GM19455 (cell line): Measurements from ENCODE around the gene KCNK13.

Source experiments
- ATAC-seq: cut with Tn5 transposase; IDR thresholded peaks from one replicate; pipeline ENCODE4 v1.9.1; 2021; ENCODE audit not compliant: unreplicated experiment

KCNK13 gene

DNA sequence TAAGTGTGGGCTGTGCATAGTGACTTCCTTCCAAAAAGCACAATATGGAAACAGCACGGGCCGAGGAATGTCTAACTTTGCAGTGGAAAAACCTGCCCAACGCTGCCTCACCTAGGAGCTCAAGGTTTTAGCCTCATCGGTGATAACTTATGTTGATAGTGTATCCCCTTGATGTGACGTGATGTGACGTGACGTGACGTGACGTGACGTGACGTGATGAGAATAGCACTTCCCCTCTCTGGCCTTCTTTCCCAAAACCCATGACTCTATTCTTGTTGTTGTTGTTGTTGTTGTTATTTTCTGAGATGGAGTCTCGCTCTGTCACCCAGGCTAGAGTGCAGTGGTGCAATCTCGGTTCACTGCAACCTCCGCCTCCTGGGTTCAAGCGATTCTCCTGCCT, 64.5 kb downstream of the KCNK13 start:
- no peak for ATAC-seq

DNA sequence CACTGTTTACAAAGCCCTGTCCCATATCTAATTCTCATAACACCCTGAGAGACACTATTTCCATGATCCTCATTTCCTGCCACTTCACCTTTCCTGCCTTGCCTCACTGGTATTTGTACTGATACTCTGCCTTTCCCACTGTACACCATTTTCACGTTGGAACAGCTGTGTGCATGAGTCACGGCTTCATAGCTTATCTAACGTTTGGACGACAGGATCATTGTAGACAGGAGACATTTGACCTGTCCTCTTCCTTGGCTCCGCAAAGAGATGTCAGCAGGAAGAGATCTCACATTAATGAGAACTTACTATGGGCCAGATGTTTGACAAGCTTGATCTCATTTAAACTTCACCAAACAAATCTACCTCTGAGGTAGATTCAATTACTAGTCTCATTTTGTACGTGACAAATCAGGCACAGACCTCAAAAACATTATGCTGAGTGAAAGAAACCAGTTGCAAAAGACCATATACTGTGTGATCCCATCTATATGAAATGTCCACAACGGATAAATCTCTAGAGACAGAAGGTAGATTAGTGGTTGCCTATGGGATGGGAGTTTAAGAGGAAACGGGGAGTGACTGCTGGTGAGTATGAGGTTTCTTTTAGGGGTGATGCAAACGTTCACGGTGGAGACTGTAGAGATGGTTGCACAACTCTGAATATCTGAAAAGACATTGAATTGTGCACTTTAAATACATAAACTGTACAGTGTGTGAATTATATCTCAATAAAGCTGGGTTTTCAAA, 71.2 kb downstream of the KCNK13 start:
- ATAC-seq = no peak

DNA sequence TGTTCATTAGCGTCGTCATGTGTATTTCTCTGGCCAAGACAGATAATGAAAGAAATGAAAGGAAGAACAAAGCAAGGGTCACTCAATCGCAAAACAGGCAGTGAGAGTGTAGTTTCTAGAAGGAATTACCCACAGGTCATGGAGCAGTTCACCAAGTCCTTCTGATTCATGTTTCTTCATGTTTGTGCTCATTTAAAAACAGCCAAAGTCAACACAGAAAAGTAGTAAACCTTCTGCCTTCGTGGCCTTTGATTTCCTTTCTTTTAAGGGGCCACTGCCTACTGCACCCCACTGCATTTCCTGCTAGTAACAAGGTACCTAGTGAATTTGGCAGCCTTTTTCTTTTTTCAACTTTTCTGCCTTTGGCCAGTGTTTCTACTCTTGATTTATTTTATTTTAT, 75.1 kb downstream of the KCNK13 start:
- ATAC-seq = no peak

DNA sequence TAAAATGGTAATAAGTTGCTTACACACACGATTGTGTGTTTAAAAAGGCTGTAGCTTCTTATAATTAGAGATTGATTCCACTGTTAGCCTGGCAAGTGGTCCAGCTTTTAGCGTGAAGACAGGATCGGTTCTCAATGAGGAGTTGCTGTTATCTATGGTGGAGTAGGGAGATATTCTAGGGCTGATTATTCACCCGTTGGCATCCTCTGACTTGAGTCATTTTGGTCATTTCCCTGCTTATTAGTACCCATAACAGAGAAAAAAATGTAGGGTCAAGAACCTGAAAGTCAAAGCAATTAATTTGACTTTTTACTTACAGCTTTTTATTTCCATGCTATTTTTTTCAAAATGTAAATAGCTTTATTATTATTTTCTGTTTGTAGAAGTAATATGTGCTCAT, 76.0 kb downstream of the KCNK13 start:
- ATAC-seq = no peak

DNA sequence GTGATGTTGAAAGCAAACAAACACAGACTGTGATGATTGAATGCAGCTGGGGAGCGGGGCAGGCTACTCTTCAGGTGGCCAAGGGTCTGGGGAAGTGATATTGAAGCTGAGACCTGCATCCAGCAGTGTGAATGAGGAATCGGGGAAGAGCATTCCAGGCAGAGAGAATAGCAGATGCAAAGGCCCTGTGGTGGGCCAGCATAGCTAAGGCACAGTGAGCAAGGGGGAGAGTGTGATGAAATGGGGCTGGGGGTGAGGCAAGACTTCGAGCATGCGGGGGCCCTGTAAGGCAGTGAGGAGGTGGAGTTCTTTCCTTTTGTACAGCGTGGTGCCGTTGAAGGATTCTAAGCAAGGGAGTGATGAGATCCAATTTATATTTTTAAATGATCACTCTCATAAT, 77.4 kb downstream of the KCNK13 start:
- no peak for ATAC-seq

DNA sequence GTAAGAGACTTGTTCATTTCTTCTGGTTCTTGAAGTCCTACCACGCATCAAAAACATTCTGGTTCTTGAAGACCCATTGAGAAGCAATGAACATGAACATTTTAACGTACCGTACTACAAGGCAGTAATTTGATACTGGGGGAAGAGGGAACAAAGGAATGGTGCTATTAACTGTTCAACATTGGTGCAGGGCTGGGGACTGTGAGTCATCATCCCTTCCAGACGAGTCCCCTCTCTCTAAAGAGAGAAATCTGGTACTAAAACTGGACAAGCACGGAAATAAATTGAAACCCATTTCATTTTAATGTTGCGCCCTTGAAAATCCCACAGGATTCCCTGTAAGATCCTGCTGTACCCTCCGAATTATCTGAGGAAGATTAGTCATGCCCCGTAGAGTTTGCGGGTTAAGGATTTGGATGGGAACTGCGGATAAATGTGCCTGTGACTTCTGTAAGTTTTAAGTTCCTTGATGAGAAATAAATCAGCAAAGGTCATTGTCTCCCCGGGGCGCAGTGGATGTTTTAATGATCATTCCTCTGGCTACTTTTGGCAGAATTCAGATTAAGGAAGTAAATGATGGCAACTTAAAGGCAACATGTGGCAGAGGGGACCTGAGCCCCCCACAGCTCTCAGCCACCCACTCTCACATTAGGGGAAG, 78.6 kb downstream of the KCNK13 start:
- ATAC-seq = no peak

DNA sequence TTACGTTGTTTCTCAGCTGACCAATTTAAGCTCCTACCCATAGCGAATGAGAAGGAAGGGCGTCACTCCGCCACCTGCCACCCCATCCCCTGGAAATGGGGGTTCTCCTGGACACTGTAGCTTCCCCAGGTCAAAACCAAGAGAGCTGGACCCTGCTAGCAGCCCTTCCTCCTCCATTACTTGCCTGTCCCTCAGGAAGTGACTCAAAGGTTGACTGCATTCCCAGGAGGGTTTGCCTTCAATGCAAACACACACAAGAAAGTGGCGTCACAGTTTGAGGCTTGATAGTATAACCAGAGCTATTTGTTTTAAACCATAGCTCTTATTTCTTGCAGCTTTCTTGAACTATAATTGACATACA, 79.1 kb downstream of the KCNK13 start:
- ATAC-seq = no peak

DNA sequence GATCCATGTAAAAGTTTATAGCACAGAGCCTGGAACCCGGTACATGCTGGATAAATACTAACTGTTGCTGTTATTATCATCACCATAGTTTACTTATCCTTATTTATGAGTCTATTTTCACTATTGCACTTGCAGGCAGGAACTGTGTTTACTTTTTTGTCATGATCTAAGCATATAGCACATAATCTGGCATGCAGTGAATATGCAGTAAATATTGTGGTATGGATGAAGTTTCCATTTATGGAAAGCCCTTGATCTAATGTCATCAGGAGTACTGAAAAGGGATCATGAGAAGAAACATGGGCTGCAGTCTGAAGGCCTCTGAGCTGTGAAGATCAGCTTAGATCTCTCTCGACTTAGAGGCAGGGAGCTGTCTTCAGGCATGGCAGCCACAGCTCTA, 91.6 kb downstream of the KCNK13 start:
- ATAC-seq = no peak

DNA sequence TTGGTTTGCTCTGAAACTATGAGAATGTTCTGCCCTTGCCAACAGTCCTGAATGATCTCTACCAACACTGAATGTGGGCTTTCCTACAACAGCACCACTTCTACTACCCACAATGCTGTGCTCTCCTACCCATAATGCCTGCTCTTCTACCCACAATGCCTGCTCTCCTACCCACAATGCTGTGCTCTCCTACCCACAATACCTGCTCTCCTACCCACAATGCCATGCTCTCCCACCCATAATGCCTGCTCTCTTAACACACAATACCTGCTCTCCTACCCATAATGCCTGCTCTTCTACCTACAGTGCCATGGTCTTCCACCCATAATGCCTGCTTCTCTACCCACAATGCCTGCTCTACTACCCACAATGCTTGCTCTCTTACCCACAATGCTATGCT, 92.3 kb downstream of the KCNK13 start:
- ATAC-seq = no peak

DNA sequence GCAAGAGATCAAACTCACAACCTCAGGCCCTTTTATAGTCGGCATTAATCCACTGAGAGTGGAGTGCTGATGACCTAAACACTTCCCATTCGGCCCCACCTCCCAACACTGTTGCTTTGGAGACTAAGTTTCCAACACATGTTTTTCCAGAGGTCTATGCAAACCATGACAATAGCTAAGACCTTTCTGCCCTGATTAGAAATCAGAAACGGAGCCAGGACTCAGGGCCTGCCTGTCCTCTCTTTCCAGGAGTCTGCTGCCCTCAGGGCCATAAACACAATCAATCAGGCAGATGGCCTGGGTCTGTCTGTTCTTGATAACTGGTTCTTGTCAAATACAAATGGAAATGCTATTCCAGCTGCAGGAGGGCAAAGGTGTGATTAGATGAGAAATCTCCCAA, 97.4 kb downstream of the KCNK13 start:
- no peak for ATAC-seq

DNA sequence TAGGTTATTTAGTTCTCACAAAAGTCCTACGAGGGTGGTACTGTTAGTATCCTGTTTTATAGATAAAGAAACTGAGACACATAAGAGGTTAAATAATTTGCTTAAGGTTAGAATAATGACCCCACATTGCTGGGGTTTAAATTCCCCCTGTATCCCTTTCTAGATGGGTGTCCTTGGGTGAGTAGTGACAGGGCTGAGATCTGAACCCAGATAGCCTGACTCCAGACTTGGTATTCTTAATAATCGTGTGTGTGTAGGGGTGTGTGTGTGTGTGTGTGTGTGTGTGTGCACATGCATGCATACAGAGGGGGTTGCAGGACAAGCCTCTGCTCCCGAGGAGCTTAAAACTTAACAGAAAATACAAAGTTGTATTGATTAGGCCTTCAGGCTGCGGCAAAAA, 97.9 kb downstream of the KCNK13 start:
- no peak for ATAC-seq

DNA sequence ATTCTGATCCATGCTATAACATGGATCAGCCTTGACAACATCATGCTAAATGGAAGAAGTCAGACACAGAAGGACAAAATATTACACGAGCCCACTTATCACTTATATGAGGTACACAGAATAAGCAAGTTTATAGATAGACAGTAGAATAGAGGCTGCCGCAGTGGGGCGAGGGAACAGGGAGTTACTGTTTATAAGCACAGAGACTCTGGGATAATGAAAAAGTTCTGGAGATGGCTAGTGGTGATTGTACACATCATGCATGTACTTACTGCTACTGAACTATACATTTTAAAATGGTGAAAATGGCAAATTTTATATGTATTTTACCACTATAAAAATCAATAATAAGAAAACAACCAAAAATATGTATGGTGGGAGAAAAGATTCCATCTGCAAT, 99.3 kb downstream of the KCNK13 start:
- ATAC-seq = no peak

DNA sequence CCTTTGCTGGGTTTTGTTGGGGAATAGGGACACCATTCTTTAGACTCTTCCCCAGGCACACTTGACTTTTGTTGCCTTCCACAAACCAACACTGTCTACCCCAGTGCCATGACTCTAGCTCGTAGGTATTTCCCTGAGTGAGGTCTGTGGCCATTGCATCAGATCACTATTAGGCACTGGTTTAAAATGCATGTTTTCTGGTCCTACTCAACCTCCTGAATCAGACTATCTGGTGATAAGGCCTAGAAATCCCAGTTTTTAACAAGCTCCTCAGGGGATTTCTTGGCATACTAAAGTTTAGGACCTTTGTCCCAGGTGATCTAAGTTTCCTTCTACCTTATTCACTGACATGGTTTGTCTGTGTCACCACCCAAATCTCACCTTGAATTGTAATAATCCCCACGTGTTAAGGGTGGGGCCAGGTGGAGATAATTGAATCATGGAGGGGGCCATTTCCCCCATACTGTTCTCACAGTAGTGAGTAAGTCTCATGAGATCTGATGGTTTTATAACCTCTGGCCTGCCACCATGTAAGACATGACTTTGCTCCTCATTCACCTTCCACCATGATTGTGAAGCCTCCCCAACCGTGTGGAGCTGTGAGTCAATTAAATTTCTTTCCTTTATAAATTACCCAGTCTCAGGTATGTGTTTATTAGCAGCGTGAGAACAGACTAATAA, 106.8 kb downstream of the KCNK13 start:
- ATAC-seq = no peak

DNA sequence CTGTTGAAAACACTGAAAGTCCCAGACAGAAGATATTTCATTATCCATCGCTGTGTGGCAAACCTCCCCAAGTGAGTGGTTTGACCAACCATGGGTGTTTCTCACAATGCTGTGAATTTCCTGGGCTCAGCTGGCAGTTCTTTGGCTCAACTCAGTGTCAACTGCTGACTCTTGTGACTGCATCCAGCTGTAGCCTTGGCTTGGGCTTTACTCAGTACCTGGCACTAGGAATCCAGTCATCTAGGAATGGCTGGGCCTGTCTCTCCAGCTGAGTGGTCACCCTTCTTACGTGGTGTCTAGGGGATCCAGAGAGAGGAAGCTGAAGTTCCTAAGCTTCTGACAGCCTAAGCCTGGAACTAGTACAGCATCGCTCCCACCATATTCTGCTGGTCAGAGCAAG, 113.8 kb downstream of the KCNK13 start:
- ATAC-seq = no peak

DNA sequence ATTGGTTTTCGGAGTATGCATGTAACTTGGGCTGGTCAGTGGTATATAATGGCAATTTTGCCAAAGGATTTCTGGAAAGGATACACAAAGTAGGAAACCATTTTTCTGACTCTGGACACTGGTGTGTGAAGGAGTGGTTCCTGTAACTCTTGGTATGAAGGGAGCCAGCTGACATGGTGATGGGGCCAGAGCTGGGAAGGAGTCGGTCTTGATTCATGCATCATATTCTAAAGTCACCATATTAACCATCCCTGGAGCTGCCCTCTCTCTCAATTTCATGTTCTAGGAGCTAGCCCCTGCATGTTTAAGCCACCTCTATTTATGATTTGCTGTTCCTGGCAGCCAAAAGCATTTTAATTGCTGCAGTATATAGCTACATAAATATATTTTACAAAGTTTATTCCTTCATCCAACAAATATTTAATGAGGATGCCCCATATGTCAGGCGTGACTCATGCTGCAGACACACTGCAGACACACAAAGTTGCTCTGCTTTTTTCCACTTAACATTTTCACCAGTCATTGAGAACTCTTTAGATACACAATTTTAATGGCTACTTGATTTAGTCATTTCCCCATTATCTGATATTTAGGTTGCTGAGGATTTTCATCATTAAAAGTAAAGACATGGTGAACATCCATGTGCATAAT, 115.9 kb downstream of the KCNK13 start:
- no peak for ATAC-seq

DNA sequence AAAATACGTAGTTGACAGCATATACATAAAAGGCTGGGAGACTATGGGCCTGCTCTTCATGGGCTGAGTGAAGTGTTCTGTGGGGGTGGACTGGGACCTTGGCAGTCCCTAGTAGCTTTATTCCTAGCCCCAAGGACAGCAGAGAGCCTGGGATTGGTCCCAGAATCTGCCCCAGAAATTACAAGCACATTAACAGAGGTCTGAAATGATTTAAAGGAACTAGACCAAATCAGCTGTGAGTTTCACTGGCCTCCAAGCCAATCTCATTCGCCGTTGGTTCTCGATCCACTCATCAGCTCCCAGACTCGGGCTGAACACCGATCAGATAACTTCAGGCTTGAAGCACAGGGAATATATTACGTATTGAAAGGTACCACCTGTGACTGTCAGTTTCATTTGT, 117.6 kb downstream of the KCNK13 start:
- no peak for ATAC-seq

DNA sequence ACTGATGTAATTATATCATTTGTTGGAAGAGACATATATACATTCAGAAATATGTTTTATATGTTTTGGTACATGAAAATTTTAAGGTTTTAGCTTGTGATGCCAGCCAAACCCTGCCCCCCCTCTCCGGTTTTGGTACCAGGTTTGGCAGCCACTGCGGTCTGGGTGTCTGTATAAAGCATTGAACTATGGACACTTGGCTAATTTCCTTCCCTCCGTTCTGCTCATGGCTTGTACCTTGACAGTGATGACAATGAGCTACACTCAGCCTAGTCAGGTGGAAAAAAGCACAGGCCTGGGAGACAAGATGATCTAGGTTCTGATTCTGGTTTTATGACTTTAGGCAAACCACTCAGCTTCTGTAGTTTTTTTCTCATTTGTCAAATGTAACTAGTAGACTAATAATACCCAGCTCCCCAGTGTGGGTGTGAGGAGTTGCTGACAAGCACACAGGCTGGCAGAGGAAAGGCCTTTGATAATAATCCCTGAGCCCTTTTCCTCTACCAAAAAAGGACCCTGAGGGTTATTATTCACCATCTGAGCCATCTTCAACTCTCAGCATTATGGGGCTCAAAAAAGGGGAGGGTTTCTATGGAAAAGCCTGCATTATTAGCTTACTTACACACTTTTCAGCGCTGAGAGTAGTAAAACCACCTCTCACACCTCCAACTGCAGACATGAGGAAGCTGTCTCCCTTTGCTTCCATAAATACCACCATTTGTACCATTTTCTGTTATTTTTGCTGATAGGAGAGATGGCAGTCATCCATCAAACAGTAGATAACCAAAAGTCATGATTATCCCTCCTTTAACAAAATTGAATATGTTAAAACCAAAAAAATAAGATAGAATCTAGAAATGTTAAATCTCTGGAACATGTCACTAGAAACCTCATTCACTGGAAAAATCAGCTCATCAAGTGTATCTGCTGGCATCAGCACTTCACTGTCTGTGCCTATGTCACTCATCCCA, 118.3 kb downstream of the KCNK13 start:
- ATAC-seq = no peak

DNA sequence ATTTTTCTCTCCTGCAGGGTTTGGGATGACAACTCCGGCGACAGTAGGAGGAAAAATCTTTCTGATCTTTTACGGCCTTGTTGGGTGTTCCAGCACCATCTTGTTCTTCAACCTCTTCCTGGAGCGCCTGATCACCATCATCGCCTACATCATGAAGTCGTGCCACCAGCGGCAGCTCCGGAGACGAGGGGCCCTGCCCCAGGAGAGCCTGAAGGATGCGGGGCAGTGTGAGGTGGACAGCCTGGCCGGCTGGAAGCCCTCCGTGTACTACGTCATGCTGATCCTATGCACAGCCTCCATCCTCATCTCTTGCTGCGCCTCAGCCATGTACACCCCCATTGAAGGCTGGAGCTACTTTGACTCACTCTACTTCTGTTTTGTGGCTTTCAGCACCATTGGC, 122.3 kb downstream of the KCNK13 start:
- no peak for ATAC-seq

DNA sequence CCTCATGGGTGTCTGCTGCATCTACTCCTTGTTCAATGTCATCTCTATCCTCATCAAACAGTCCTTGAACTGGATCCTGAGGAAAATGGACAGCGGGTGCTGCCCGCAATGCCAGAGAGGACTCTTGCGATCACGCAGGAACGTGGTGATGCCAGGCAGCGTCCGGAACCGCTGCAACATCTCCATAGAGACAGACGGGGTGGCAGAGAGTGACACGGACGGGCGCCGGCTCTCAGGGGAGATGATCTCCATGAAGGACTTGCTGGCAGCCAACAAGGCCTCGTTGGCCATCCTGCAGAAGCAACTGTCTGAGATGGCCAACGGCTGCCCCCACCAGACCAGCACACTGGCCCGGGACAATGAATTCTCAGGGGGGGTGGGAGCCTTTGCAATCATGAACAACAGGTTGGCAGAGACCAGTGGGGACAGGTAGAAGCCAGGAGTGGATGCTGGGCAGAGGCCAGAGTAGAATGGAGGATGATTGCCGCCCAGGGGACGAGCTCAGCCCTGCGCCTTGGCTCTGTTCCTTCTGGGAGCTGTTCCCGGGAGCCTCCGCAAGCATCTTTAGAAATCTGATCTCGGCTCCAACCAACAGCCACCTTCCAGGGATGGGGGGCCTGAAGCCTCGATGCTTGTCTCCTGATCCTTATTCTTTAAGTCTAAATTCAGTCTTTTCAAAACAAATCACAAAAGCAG, 122.9 kb downstream of the KCNK13 start:
- ATAC-seq = no peak

DNA sequence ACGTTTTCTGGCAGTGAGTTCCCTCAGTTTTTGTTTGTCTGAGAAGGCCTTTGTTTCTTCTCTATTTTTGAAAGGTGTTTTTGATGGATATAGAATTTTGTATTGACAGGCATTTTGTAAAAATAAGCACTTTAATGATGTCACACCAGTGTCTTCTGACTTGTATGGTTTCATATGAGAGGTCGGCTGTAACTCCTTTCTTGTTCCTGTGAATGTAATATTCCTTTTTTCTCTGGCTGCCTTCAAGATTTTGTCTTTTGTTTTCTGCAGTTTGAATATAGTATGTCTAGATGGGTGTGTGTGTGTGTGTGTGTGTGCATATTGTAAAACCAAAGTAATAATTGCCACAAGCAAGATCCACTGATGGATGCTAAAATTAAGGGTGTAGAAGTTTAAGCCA, 126.8 kb downstream of the KCNK13 start:
- ATAC-seq = no peak
